OCI-LY7 (cell line): ENCODE measurements around the gene CNGA1.

Source experiments
- CTCF ChIP-seq: fragments of 200-600 bp; sonication (generic); conservative IDR thresholded peaks from 2 replicates; pipeline ENCODE4 v1.5.1; 2014; ENCODE audit warnings: mild to moderate bottlenecking, antibody characterized with exemption, low read length, moderate library complexity, mixed read lengths
- EZH2phosphoT487 ChIP-seq: fragments of 200-600 bp; sonication (generic); IDR thresholded peaks from 2 replicates; pipeline ENCODE4 v1.6.1; 2018; ENCODE audit warnings: low read depth, borderline replicate concordance, mild to moderate bottlenecking, mixed run types, antibody characterized with exemption, low read length, moderate library complexity, mixed read lengths

- no peak for TF ChIP-seq CTCF
- no peak for TF ChIP-seq EZH2phosphoT487
Measured at GRCh38 chr4:48044298-48044697, 27.8 kb upstream of the CNGA1 start.
